Activated B cell treated with CpG ODN at 0.5 μM for 24 hours (primary cell): ENCODE results near the gene AK6. TPM values are rescaled to one million over a fixed set of nuclear protein-coding genes. Genes with fewer than 3 reads are reported as not detected.

Source experiments
- ATAC-seq: fragments of 200-7000 bp; cut with Tn5 transposase; one replicate; pipeline ENCODE4 v1.10.0; 2021; ENCODE audit warnings: low read depth, mild to moderate bottlenecking, moderate library complexity
- CTCF ChIA-PET: fragments of 350-600 bp; sonication (Branson Sonifier 250); formaldehyde crosslinking; loops from one replicate; lab custom pipeline; 2021; ENCODE audit warnings: antibody characterized with exemption; lab: Charles Lee
- POLR2A ChIA-PET: fragments of 350-600 bp; sonication (Branson Sonifier 250); formaldehyde crosslinking; loops from one replicate; lab custom pipeline; 2021; ENCODE audit warnings: antibody characterized with exemption; lab: Charles Lee
- DNase-seq: peaks from one replicate; pipeline ENCODE4 v3.0.0; 2022
- H3K27ac Mint-ChIP-seq: one replicate; pipeline ENCODE4 v1.8.0; 2020; ENCODE audit warnings: mixed read lengths
- H3K27me3 Mint-ChIP-seq: one replicate; pipeline ENCODE4 v1.8.0; 2021; ENCODE audit warnings: mixed read lengths
- H3K36me3 Mint-ChIP-seq: one replicate; pipeline ENCODE4 v1.8.0; 2021; ENCODE audit warnings: low read depth, mixed read lengths
- H3K4me1 Mint-ChIP-seq: one replicate; pipeline ENCODE4 v1.8.0; 2021; ENCODE audit warnings: mixed read lengths
- H3K4me3 Mint-ChIP-seq: one replicate; pipeline ENCODE4 v1.8.0; 2020; ENCODE audit warnings: mild to moderate bottlenecking, mixed read lengths
- H3K9me3 Mint-ChIP-seq: one replicate; pipeline ENCODE4 v1.8.0; 2020; ENCODE audit warnings: mixed read lengths
- intact Hi-C: fragments of 100-400 bp; cut with micrococcal nuclease; formaldehyde crosslinking; loops from one replicate; pipeline ENCODE4 v1.15.1; 2024
- total RNA-seq: library from RNA; stranded (reverse); gene quantifications from 2 replicates; pipeline ENCODE4 v1.2.3, GENCODE V29; 2022
- TF ChIP-seq, protein P1 (sequence below): fragments of 200-600 bp; IDR thresholded peaks from one replicate; pipeline ENCODE4 v1.8.0; 2022; ENCODE audit warnings: antibody characterized with exemption, mild to moderate bottlenecking

Gene AK6
- total RNA-seq, 1 donor from 2014 or later = 38.6 TPM

- no peak for ATAC-seq
- H3K36me3 Mint-ChIP-seq = peaks cover 35% of the 10 kb centered on the region
- POLR2A ChIA-PET = no interaction called here
- peak overlapping the region; percentile 95 for H3K27ac Mint-ChIP-seq
- H3K4me3 Mint-ChIP-seq = peak overlapping the region; percentile 97
- no peaks in the 10 kb centered on the region for H3K27me3 Mint-ChIP-seq
- no peak for DNase-seq
- peaks cover 49% of the 10 kb centered on the region for H3K4me1 Mint-ChIP-seq
- no peaks in the 10 kb centered on the region for H3K9me3 Mint-ChIP-seq
- CTCF ChIA-PET = no interaction called here
- intact Hi-C loops = loop anchor here (1.0 kb wide), 7 partner anchors 36 to 326 kb away; partner anchors contain the start of genes CCDC125, CCNB1, CDK7 and CENPH
- TF ChIP-seq, protein P1, sequence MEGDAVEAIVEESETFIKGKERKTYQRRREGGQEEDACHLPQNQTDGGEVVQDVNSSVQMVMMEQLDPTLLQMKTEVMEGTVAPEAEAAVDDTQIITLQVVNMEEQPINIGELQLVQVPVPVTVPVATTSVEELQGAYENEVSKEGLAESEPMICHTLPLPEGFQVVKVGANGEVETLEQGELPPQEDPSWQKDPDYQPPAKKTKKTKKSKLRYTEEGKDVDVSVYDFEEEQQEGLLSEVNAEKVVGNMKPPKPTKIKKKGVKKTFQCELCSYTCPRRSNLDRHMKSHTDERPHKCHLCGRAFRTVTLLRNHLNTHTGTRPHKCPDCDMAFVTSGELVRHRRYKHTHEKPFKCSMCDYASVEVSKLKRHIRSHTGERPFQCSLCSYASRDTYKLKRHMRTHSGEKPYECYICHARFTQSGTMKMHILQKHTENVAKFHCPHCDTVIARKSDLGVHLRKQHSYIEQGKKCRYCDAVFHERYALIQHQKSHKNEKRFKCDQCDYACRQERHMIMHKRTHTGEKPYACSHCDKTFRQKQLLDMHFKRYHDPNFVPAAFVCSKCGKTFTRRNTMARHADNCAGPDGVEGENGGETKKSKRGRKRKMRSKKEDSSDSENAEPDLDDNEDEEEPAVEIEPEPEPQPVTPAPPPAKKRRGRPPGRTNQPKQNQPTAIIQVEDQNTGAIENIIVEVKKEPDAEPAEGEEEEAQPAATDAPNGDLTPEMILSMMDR = no peak
These were observed 621 bp downstream of the AK6 start for GRCh38 chr5:69368458-69369339.

DNA sequence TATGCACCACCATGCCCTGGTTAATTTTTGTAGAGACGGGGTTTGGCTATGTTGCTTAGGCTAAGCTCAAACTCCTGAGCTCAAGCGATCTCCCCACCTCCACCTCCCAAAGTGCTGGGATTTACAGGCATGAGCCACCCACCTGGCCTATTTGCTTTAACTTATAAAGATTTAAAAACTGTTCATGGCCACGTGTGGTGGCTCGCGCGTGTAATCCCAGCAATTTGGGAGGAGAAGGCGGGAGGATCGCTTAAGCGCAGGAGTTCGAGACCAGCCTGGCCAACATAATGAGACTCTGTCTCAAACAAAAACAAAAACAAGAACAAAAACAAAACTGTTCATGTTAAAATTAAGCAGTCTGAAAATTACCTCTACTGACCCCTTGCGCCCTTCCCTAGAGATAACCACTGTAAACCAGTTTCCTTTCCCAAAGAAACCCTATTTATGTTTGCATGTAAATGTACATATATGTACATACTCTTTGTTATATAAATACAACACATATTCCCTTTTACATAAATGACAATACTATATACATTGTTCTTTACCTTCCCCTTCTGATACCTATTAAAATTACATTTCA lies 1.5 kb downstream of the AK6 start:
- no peak for DNase-seq
- intact Hi-C loops = no loop called here
- POLR2A ChIA-PET = no interaction called here
- H3K4me1 Mint-ChIP-seq = peaks cover 46% of the 10 kb centered on the region
- no peaks in the 10 kb centered on the region for H3K27me3 Mint-ChIP-seq
- TF ChIP-seq, protein P1 = no peak
- ATAC-seq = no peak
- peak overlapping the region; percentile 95 for H3K27ac Mint-ChIP-seq
- CTCF ChIA-PET = interaction anchor here (0.6 kb wide), 1 partner anchor 324 kb away, joined by 3 read pairs; no protein-coding TSS in a partner anchor
- peaks cover 41% of the 10 kb centered on the region for H3K36me3 Mint-ChIP-seq
- peak overlapping the region; percentile 97 for H3K4me3 Mint-ChIP-seq
- no peaks in the 10 kb centered on the region for H3K9me3 Mint-ChIP-seq

- TF ChIP-seq, protein P1 = no peak
- no peak overlapping the region for H3K4me3 Mint-ChIP-seq
- ATAC-seq (no peak), DNase-seq (no peak)
- intact Hi-C loops = loop anchor here (1.0 kb wide), 1 partner anchor 272 kb away; no protein-coding TSS in a partner anchor
- H3K27me3 Mint-ChIP-seq = no peaks in the 10 kb centered on the region
- H3K9me3 Mint-ChIP-seq = no peaks in the 10 kb centered on the region
- POLR2A ChIA-PET = no interaction called here
- H3K27ac Mint-ChIP-seq = no peak overlapping the region
- H3K4me1 Mint-ChIP-seq = peaks cover 29% of the 10 kb centered on the region
- CTCF ChIA-PET = no interaction called here
- peaks cover 59% of the 10 kb centered on the region for H3K36me3 Mint-ChIP-seq
These were observed 4.5 kb downstream of the AK6 start for GRCh38 chr5:69364850-69365249.

GRCh38 chr5:69364414-69364813 lies 4.9 kb downstream of the AK6 start:
- no peaks in the 10 kb centered on the region for H3K27me3 Mint-ChIP-seq
- ATAC-seq (no peak), DNase-seq (no peak)
- ChIA-PET CTCF (no interaction called here), POLR2A (interaction anchor here (0.6 kb wide), 1 partner anchor 220 kb away, joined by 8 read pairs; no protein-coding TSS in a partner anchor)
- intact Hi-C loops = loop anchor here (1.0 kb wide), 1 partner anchor 271 kb away; no protein-coding TSS in a partner anchor
- H3K9me3 Mint-ChIP-seq = no peaks in the 10 kb centered on the region
- peaks cover 29% of the 10 kb centered on the region for H3K4me1 Mint-ChIP-seq
- H3K36me3 Mint-ChIP-seq = peaks cover 57% of the 10 kb centered on the region
- H3K4me3 Mint-ChIP-seq = no peak overlapping the region
- TF ChIP-seq, protein P1 = no peak
- no peak overlapping the region for H3K27ac Mint-ChIP-seq

DNA sequence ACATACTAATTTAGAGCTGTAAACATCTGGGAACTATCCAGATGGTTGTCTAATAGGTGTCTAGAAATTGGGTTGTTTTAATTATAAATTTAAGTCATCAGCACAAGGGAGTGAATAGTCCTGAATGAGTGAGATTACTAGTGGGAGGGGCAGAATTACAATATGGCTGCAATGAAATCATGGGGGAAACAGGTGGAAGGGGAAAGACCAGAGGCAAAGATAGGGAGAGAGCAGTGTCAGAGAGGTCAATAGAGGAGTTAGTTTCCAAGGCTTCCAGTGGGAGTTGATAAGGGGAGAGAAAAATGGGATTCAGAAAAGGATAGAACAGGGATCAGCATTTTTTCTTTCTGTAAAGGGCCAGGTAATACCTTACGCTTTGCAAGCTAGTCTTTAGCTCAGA lies 8.9 kb downstream of the AK6 start:
- Mint-ChIP-seq H3K27ac (no peak overlapping the region), H3K36me3 (peaks cover 57% of the 10 kb centered on the region), H3K27me3 (no peaks in the 10 kb centered on the region), H3K4me1 (peaks cover 16% of the 10 kb centered on the region), H3K4me3 (no peak overlapping the region), H3K9me3 (no peaks in the 10 kb centered on the region)
- ChIA-PET POLR2A (no interaction called here), CTCF (no interaction called here)
- DNase-seq = no peak
- no peak for ATAC-seq
- intact Hi-C loops = no loop called here
- TF ChIP-seq, protein P1 = no peak
